ENCODE results near the gene FSCN2. TPM values are rescaled to one million over a fixed set of nuclear protein-coding genes. Genes with fewer than 3 reads are reported as not detected.
A peak's percentile ranks its signal among the peaks of the same experiment; 100 is the strongest.

Gene FSCN2
- total and polyA plus RNA-seq, 10 of the 15 experiments (the other 5 are each of a cell fraction or from before 2014, with no cell fraction given) = 0.12 to 2.1 (median 0.65) TPM; not detected in 3

DNA sequence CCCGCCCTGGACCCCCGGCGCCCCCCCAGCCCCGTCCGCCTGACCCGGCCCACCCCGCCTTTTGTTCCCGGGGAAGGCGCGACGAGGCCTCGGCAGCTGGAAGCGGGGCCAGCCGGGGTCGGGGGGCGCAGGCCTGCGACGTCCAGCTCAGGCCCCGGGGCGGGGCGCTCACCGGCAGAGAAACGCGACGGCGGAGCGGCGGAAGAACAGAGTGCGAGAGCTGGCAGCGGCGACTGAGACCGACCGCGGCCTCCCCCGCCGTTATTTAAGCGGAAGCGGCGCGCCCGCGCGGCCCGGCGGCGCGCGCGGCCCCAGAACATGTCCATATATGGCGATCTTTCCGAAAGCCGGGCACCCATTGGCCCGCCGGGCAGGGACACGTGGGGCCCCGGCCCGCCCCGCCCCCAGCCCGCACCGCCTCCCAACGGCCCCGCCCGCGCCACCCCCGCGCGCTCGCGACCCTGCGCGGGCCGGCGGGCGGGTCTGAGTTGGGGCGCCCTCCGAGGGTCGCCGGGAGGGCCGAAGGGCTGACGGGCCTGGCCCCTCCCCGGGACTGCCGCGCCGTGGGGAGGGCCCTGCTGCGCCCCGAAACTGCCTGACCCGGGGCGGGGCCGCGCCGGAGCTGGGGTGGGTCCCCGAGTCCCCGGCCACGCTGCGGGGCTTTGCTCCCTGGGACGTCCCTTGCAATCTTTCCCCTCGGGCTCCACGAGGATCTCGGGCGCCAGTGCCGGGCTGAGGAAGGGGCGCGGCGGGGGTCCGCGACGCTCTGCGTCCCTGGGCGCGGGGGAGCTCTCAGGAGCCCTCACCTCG, 15.4 kb upstream of the FSCN2 start, which contains the start of gene ACTG1 (continued):
- TF ChIP-seq ESRRA (IDR thresholded peaks at IDR 0.05; ENCODE audit: low read length) (no peak), RAD21 (IDR thresholded peaks at IDR 0.05; ENCODE audit: insufficient read depth, low read depth, low read length) (no peak), JUND (IDR thresholded peaks at IDR 0.05; ENCODE audit: low read depth, low read length) (no peak), MYB (IDR thresholded peaks at IDR 0.05; ENCODE audit: borderline replicate concordance, low read depth, low read length) (no peak), EGR1 (IDR thresholded peaks at IDR 0.05; ENCODE audit: borderline replicate concordance in 1 of 2, low read depth in 2 of 2, low read length in 2 of 2) (peak in 1 of 2 experiments; percentile 93; a peak in 2 of 3 replicates), RB1 (IDR thresholded peaks at IDR 0.05; ENCODE audit: borderline replicate concordance) (no peak), IRF4 (IDR thresholded peaks at IDR 0.05; ENCODE audit: low read depth, low read length) (no peak), KDM1A (IDR thresholded peaks at IDR 0.05; ENCODE audit: borderline replicate concordance) (no peak), ZNF274 (IDR thresholded peaks at IDR 0.05; ENCODE audit: insufficient read depth, insufficient read length) (no peak), CBX5 (IDR thresholded peaks at IDR 0.05; ENCODE audit: low read depth) (no peak), SKIL (IDR thresholded peaks at IDR 0.05; ENCODE audit: low read depth, poor library complexity, severe bottlenecking) (no peak), SMAD1 (IDR thresholded peaks at IDR 0.05; ENCODE audit: low read depth, partially characterized antibody) (no peak), POU2F2 (IDR thresholded peaks at IDR 0.05; ENCODE audit: borderline replicate concordance, low read depth, low read length) (peak; percentile 97), EP300 (IDR thresholded peaks at IDR 0.05; ENCODE audit: borderline replicate concordance in 1 of 2, control insufficient read depth in 1 of 2, low read depth in 2 of 2, low read length in 2 of 2) (no peak), RFX5 (IDR thresholded peaks at IDR 0.05; ENCODE audit: low read depth, low read length) (no peak), CREM (IDR thresholded peaks at IDR 0.05; ENCODE audit: low read depth) (no peak), RUNX3 (IDR thresholded peaks at IDR 0.05; ENCODE audit: low read length) (no peak), SPI1 (IDR thresholded peaks at IDR 0.05; ENCODE audit: borderline replicate concordance, insufficient read depth, low read depth, low read length) (no peak), BCL3 (IDR thresholded peaks at IDR 0.05; ENCODE audit: borderline replicate concordance, insufficient read depth, low read depth, low read length, poor library complexity, severe bottlenecking) (peak; percentile 12), DPF2 (IDR thresholded peaks at IDR 0.05) (0 out of 2 replicates have a peak, but pooled peaks have one; percentile 44), CEBPZ (IDR thresholded peaks at IDR 0.05; ENCODE audit: low read depth, low read length) (no peak)
- TF ChIP-seq, protein P1, sequence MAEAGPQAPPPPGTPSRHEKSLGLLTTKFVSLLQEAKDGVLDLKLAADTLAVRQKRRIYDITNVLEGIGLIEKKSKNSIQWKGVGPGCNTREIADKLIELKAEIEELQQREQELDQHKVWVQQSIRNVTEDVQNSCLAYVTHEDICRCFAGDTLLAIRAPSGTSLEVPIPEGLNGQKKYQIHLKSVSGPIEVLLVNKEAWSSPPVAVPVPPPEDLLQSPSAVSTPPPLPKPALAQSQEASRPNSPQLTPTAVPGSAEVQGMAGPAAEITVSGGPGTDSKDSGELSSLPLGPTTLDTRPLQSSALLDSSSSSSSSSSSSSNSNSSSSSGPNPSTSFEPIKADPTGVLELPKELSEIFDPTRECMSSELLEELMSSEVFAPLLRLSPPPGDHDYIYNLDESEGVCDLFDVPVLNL (IDR thresholded peaks at IDR 0.05; ENCODE audit: low read depth, low read length) = no peak

Data from GM12878 (cell line).